Lower lobe of right lung (tissue), 2 donors: ENCODE data around the gene MMP28. TPM values are rescaled to one million over a fixed set of nuclear protein-coding genes. Genes with fewer than 3 reads are reported as not detected.

ENCODE experiments used
- ATAC-seq, 2 donors: fragments of 200-7000 bp; cut with Tn5 transposase; one replicate each; pipeline ENCODE4 v1.9.1; 2020 to 2022; ENCODE audit warnings: mild to moderate bottlenecking in 2 of 2, moderate library complexity in 2 of 2
- DNase-seq: peaks from one replicate; pipeline ENCODE4 v3.0.0-alpha.2; 2020
- H3K27ac ChIP-seq: fragments of 200-600 bp; one replicate; pipeline ENCODE4 v1.8.0; 2022
- H3K27me3 ChIP-seq: fragments of 200-600 bp; one replicate; pipeline ENCODE4 v1.8.0; 2022; ENCODE audit warnings: low read depth
- H3K36me3 ChIP-seq: fragments of 200-600 bp; one replicate; pipeline ENCODE4 v1.8.0; 2022; ENCODE audit warnings: mild to moderate bottlenecking
- H3K4me1 ChIP-seq: fragments of 200-600 bp; one replicate; pipeline ENCODE4 v1.8.0; 2022
- H3K4me3 ChIP-seq: fragments of 200-600 bp; one replicate; pipeline ENCODE4 v1.8.0; 2022; ENCODE audit warnings: mild to moderate bottlenecking
- H3K9me3 ChIP-seq: fragments of 200-600 bp; one replicate; pipeline ENCODE4 v1.8.0; 2022
- CTCF ChIP-seq: fragments of 200-600 bp; IDR thresholded peaks from one replicate; pipeline ENCODE4 v1.8.0; 2022; ENCODE audit warnings: antibody characterized with exemption, mild to moderate bottlenecking
- intact Hi-C: fragments of 100-400 bp; cut with DNase I; formaldehyde crosslinking; loops from one replicate; pipeline ENCODE4 v1.11.0; 2022
- total RNA-seq: library from RNA; stranded (reverse); fragmentation: NEBNext Ultra II Directional; extraction: Animal tissue kit (Norgen Biotek cat#: 25700); gene quantifications from one replicate; pipeline ENCODE4 v1.2.1, GENCODE V29; 2021
- donor health status: DM: no; HTN: yes; CAD: no; lungs with severe emphysema.

Gene MMP28
- total RNA-seq, 1 donor from 2014 or later, result 40.9 TPM

DNA sequence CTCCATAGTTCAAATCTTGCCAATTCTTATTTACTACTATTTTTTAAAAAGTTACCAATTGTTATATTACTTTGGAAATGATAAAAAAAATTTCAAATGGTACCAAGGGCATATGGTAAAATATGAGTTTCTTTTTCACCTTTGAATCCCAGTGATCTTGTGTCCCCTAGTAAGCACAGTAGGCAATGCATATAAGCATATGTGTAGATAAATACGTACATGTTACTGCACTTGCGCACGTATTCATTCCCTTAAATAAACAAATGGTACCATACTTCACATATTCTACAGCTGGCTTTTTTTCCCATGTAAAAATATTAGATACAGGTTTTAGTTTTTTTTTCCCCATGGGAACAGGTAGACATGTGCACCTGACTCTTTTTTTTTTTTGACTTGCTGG is 45.7 kb upstream of the MMP28 start:
- Histone ChIP-seq H3K9me3 (no peaks in the 10 kb centered on the region), H3K4me3 (no peak overlapping the region), H3K36me3 (peaks cover 100% of the 10 kb centered on the region), H3K27ac (no peak overlapping the region), H3K27me3 (no peaks in the 10 kb centered on the region), H3K4me1 (no peaks in the 10 kb centered on the region)
- TF ChIP-seq CTCF, result no peak
- ATAC-seq (no peak), DNase-seq (no peak)
- intact Hi-C loops, result no loop called here

GRCh38 chr17:35825206-35825605 is 29.8 kb upstream of the MMP28 start:
- Histone ChIP-seq H3K36me3 (peaks cover 98% of the 10 kb centered on the region), H3K27me3 (no peaks in the 10 kb centered on the region), H3K4me3 (no peak overlapping the region), H3K27ac (no peak overlapping the region), H3K9me3 (no peaks in the 10 kb centered on the region), H3K4me1 (no peaks in the 10 kb centered on the region)
- ATAC-seq, result no peak
- intact Hi-C loops, result no loop called here
- TF ChIP-seq CTCF, result no peak
- DNase-seq, result no peak

DNA sequence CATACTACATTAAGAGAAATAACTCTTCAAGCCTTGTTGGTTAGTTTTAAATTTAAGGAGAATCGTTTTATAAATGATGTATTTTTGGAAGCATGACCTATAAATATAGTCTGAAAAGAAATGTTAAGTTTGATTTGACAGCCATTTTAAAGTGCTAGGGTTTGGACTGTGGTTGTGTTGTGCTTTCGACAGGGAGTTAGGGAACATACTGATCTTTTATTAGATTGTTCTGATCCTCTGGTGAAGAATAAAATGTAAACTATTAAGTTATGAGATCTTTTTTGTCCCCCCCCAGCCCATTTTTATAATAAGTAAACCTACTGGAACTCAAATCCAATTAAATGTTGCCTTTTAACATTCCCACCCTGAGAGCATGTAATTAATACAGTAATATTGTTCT is 25.9 kb upstream of the MMP28 start:
- no peak for DNase-seq
- no peaks in the 10 kb centered on the region for H3K27me3 ChIP-seq
- no peaks in the 10 kb centered on the region for H3K9me3 ChIP-seq
- H3K4me3 ChIP-seq, result no peak overlapping the region
- peaks cover 91% of the 10 kb centered on the region for H3K36me3 ChIP-seq
- no peak for TF ChIP-seq CTCF
- no peak for ATAC-seq
- no peaks in the 10 kb centered on the region for H3K4me1 ChIP-seq
- no peak overlapping the region for H3K27ac ChIP-seq
- intact Hi-C loops, result no loop called here

DNA sequence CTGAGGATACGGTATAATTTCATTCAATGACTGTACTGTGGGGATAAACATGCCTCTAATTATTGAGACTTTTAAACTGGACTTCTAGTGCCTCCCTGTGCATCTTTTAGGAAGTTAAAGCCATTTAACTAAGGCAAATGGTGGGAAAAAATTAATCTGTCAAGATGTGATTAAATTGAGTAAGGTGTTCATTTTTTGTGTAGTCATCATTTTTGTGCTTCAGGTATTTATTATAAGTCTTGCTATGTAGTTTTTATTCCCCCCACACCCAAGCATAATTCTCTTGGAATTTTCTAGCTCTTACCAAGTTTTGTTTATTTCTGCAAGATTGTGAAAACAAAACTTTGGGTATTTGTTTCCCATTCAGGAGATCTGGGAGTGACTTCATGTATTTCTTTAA is 24.0 kb upstream of the MMP28 start:
- no peak for DNase-seq
- ATAC-seq, result no peak
- TF ChIP-seq CTCF, result no peak
- H3K4me1 ChIP-seq, result peaks cover 15% of the 10 kb centered on the region
- no peak overlapping the region for H3K27ac ChIP-seq
- peaks cover 76% of the 10 kb centered on the region for H3K36me3 ChIP-seq
- H3K4me3 ChIP-seq, result no peak overlapping the region
- intact Hi-C loops, result no loop called here
- no peaks in the 10 kb centered on the region for H3K27me3 ChIP-seq
- no peaks in the 10 kb centered on the region for H3K9me3 ChIP-seq

DNA sequence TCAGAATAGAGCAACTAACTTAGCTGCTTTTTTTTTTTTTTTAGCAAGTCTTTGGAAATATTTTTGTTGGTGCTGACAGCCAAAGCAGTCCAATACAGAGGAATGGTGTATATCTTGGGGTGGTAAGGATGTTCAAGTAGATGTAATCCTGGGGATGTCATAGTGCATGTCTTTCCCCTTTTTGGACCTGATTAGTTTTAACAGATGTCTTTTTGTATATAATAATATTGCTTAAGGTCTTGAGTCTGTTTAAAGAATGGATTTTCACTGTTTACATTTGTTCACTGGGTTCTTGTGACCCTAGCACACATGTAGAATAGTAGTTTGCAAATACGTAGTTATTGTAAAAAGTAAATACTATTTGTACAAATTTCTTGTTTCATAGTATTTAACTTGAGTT is 21.8 kb upstream of the MMP28 start:
- no peak for DNase-seq
- no peaks in the 10 kb centered on the region for H3K9me3 ChIP-seq
- H3K36me3 ChIP-seq, result peaks cover 53% of the 10 kb centered on the region
- H3K27me3 ChIP-seq, result no peaks in the 10 kb centered on the region
- intact Hi-C loops, result no loop called here
- no peak overlapping the region for H3K4me3 ChIP-seq
- TF ChIP-seq CTCF, result no peak
- no peak overlapping the region for H3K27ac ChIP-seq
- H3K4me1 ChIP-seq, result peaks cover 35% of the 10 kb centered on the region
- no peak for ATAC-seq

- Histone ChIP-seq H3K9me3 (no peaks in the 10 kb centered on the region), H3K4me1 (peaks cover 40% of the 10 kb centered on the region), H3K27ac (no peak overlapping the region), H3K4me3 (no peak overlapping the region), H3K36me3 (peaks cover 48% of the 10 kb centered on the region), H3K27me3 (no peaks in the 10 kb centered on the region)
- intact Hi-C loops, result no loop called here
- DNase-seq, result no peak
- TF ChIP-seq CTCF, result no peak
- ATAC-seq, result no peak
These were observed 21.3 kb upstream of the MMP28 start for GRCh38 chr17:35816723-35817122.
